ENCODE results near the gene DLX3. TPM values are rescaled to one million over a fixed set of nuclear protein-coding genes. Genes with fewer than 3 reads are reported as not detected.

The DLX3 gene
- total RNA-seq, 1 donor from 2014 or later, result not detected

GRCh38 chr17:50024808-50025207, 29.8 kb upstream of the DLX3 start:
- POLR2A ChIA-PET, result no interaction called here
- ATAC-seq (ENCODE audit: low read depth), result no peak
- H3K36me3 Mint-ChIP-seq (ENCODE audit: low read depth), result no peaks in the 10 kb centered on the region
- peaks cover 9% of the 10 kb centered on the region for H3K4me1 Mint-ChIP-seq
- no peak for DNase-seq
- no peak overlapping the region for H3K4me3 Mint-ChIP-seq
- CTCF ChIA-PET, result interaction anchor here (1.0 to 9.0 kb wide), 2 partner anchors 32 to 63 kb away, joined by 3 to 72 read pairs; no protein-coding TSS in a partner anchor
- H3K9me3 Mint-ChIP-seq, result no peaks in the 10 kb centered on the region
- peaks cover 22% of the 10 kb centered on the region for H3K27me3 Mint-ChIP-seq
- no peak overlapping the region for H3K27ac Mint-ChIP-seq
- intact Hi-C loops (cut with micrococcal nuclease), result loop anchor here (10.0 kb wide), 1 partner anchor 140 kb away; the partner anchor contains the start of gene SGCA
- TF ChIP-seq CTCF (IDR thresholded peaks at IDR 0.05), result no peak

- no peaks in the 10 kb centered on the region for H3K36me3 Mint-ChIP-seq (ENCODE audit: low read depth)
Observed at GRCh38 chr17:50023520-50023919, 28.5 kb upstream of the DLX3 start.

GRCh38 chr17:50022463-50023130, 27.6 kb upstream of the DLX3 start:
- Mint-ChIP-seq H3K36me3 (ENCODE audit: low read depth) (no peaks in the 10 kb centered on the region), H3K27me3 (peaks cover 5% of the 10 kb centered on the region), H3K4me3 (no peak overlapping the region), H3K4me1 (peaks cover 6% of the 10 kb centered on the region), H3K9me3 (no peaks in the 10 kb centered on the region), H3K27ac (no peak overlapping the region)
- ATAC-seq (ENCODE audit: low read depth), result no peak
- POLR2A ChIA-PET, result interaction anchor here (0.6 kb wide), 1 partner anchor 790 kb away, joined by 4 read pairs; no protein-coding TSS in a partner anchor
- CTCF ChIA-PET, result interaction anchor here (0.6 to 1.0 kb wide), 2 partner anchors 65 to 71 kb away, joined by 3 read pairs; no protein-coding TSS in a partner anchor
- DNase-seq, result no peak
- TF ChIP-seq CTCF (IDR thresholded peaks at IDR 0.05), result no peak
- intact Hi-C loops (cut with micrococcal nuclease), result loop anchor here (10.0 kb wide), 1 partner anchor 142 kb away; the partner anchor contains the start of gene SGCA

More at GRCh38 chr17:50023520-50023919, 28.5 kb upstream of the DLX3 start:
- ChIA-PET POLR2A (no interaction called here), CTCF (no interaction called here)
- no peak overlapping the region for H3K27ac Mint-ChIP-seq
- TF ChIP-seq CTCF (IDR thresholded peaks at IDR 0.05), result no peak
- no peak overlapping the region for H3K4me3 Mint-ChIP-seq
- ATAC-seq (ENCODE audit: low read depth) (no peak), DNase-seq (no peak)
- H3K4me1 Mint-ChIP-seq, result peaks cover 7% of the 10 kb centered on the region
- intact Hi-C loops (cut with micrococcal nuclease), result loop anchor here (10.0 kb wide), 1 partner anchor 141 kb away; the partner anchor contains the start of gene SGCA
- no peaks in the 10 kb centered on the region for H3K9me3 Mint-ChIP-seq
- H3K27me3 Mint-ChIP-seq, result peaks cover 14% of the 10 kb centered on the region

- ATAC-seq (ENCODE audit: low read depth) (no peak), DNase-seq (no peak)
- intact Hi-C loops (cut with micrococcal nuclease), result loop anchor here (10.0 kb wide), 1 partner anchor 143 kb away; the partner anchor contains the start of gene SGCA
- H3K27ac Mint-ChIP-seq, result no peak overlapping the region
- H3K4me3 Mint-ChIP-seq, result no peak overlapping the region
- TF ChIP-seq CTCF (IDR thresholded peaks at IDR 0.05), result no peak
- CTCF ChIA-PET, result interaction anchor here (1.0 kb wide), 1 partner anchor 72 kb away, joined by 3 read pairs; no protein-coding TSS in a partner anchor
- no peaks in the 10 kb centered on the region for H3K9me3 Mint-ChIP-seq
- H3K36me3 Mint-ChIP-seq (ENCODE audit: low read depth), result no peaks in the 10 kb centered on the region
- H3K27me3 Mint-ChIP-seq, result peaks cover under 1% of the 10 kb centered on the region
- POLR2A ChIA-PET, result no interaction called here
- H3K4me1 Mint-ChIP-seq, result peaks cover under 1% of the 10 kb centered on the region
Observed at GRCh38 chr17:50021681-50022370, 26.8 kb upstream of the DLX3 start.
